HG03095 (cell line): ENCODE measurements around the gene INF2.
"Not testable (repeated sequence)": the region's sequence is repeated elsewhere in the genome, so short reads cannot be mapped to it uniquely, and the experiment has no call there.

Experiments
- ATAC-seq: cut with Tn5 transposase; IDR thresholded peaks from one replicate; pipeline ENCODE4 v1.9.1; 2021; ENCODE audit warnings: moderate library complexity; ENCODE audit not compliant: unreplicated experiment

The INF2 gene

GRCh38 chr14:104689109-104689880, at the start of gene INF2:
INF2 (plus strand) TSS chr14:104689618; CDS start chr14:104701366, 11,748 bp downstream.
- ATAC-seq = no peak

DNA sequence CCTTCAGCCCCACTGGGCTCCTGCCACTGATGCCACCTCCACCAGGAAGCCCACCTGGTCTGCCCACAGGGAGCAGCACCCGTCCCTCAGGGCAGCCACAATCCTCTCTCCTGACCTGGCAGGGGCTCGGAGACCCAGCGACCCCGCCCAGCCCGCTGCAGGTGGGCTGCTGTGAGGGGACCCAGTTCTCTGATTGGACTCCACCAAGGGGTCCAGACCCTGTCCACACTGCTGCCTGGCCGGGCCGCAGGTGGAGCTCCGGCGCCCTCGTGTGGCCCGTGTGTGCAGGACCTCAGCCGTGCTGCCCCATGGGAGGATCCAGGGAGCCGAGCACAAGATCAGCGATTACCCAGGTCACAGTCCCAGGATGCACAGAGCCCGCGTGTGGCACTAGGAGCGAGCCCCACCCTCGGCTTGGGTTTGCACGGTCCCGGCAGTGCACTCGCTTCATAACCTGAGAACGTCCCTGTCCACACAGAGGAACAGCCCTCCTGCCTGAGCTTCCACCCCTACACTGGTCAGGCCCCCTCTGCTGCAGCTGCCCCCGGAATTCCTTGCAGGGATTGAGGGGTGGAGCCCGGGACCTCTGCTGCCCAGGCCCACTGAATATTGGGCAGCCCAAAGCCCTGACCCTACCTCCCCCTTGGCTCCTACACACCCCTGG, 49.4 kb upstream of the INF2 start:
- no peak for ATAC-seq

DNA sequence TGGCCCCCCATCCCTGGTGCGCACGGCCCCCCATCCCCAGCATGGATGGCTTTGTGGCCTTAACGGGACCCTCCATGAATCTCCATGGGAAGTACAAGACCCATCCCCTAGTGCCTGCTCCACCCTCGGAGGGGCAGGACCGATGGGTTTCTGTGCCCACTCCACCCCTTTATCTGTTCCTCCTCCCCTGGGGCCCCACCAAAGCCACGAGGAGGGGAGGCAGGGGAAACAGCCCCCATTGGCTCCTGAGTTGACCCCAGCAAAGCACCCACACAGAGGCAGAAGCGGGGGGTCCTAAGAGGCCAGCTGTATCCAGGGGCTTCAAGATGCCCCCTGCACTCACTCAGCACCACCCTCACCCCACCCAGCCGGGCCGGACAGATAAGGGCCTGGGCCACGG, 48.7 kb upstream of the INF2 start:
- no peak for ATAC-seq

DNA sequence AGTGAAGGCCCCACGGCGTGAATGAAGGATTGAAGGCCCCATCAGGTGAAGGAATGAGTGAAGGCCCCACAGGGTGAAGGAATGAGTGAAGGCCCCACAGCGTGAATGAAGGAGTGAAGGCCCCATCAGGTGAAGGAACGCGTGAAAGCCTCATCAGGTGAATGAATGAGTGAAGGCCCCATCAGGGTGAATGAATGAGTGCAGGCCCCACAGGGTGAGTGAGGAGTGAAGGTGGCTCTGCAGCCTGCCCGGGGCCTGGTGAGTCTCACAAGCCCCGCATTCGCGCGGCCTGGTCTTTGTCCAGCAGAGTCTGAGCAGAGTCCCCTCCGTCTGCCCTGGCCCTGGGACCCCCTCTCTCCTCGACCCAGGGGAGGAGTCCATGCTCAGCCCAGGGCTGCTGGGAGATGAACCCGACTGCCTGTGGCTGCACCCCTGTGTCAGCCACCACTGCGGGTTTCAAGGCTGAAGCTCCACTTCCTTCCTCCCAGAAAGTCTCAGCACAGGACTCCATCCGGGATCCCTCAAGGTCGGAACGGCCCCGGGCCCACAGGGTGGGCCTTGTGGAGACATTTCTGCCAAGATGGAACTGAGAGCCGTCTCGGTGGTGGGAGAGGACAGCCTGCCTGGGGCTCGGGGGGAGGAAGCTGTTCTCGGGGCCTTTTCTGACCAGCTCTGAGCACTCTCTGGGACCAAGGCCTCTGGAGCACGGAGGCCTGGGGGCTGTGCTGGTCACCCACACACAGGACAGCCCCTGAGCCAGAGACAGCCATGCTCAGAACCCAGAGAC, 47.5 kb upstream of the INF2 start:
- no peak for ATAC-seq

- no peak for ATAC-seq
These were observed 46.9 kb upstream of the INF2 start for GRCh38 chr14:104642540-104642868.

DNA sequence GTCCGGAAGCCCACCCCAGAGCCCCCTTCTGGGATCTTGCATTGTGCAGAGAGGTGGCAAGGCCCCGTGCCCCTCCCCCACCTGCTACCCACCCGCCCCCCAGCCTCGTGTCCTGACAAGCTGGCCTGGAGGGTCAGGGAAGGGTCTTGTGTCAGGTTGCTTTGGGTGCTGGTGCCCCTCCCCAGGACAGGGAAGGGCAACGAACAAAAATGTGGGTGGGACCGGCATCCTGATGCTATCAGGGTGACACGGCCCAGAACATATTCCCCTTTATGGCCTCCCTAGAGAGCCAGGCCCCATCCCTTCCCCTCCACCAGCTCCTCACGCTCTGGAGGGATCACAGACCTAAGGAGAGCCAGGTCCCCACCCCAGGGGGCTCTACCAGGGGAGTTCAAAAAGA, 46.1 kb upstream of the INF2 start:
- no peak for ATAC-seq

GRCh38 chr14:104644091-104644635, 45.3 kb upstream of the INF2 start:
- ATAC-seq = no peak

DNA sequence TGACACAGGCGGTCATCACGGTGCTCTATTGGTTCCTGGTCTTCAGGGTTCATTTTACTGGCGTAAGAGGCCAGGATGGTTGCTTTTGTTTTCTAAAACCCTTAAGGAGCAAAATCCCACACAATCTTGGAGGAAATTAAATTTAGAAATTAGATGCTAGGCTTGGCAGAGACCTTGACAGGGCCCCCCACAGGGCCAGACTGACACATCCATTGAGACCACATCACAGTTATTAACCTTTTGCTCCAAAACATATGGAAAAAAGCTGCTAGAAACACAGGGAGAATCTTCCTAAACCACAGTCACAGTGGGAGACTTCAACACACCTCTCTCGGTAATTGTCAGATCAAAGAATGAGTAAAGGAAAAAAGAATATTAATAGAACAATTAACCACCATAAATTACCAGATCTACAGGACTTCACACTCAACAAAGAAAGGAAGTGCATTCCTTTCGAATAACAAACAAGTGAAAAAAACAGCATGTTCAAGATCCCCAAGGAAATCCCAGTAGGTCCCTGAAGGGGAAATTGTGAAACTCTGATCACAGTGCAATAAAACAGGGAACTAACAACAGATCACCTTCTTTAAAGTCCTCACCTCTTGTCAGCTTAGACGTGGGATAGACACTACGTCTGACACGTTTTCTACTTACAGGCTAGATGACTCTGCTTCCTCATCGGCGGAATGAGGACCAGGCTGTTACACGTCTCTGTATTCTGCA, 44.6 kb upstream of the INF2 start:
- ATAC-seq = no peak

- no peak for ATAC-seq
These were observed 41.9 kb upstream of the INF2 start for GRCh38 chr14:104647467-104648043.

- ATAC-seq = peak; percentile 59
These were observed 39.1 kb upstream of the INF2 start for GRCh38 chr14:104650057-104650980.

GRCh38 chr14:104650981-104651875, 38.2 kb upstream of the INF2 start:
- no peak for ATAC-seq

DNA sequence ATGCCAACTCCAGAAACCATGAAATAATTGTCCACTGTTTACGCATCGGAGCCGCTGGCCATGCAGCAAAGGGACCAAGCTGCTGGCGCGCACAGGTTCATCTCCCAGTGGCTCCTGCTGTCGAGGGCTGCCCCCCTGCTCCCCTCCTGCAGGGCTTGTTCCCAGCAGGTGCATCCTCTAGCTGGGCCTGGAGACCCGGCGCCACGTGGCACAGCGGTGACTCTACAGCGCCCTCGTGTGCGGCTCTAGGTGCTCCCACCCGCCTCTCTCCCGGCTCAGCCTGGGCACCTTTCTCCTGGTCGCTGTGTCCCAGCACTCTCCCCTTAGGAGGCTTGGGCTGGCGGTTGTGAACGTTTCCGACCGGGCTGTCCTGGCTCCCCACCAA, 37.5 kb upstream of the INF2 start:
- ATAC-seq = no peak

GRCh38 chr14:104652386-104652785, 37.0 kb upstream of the INF2 start:
- no peak for ATAC-seq

DNA sequence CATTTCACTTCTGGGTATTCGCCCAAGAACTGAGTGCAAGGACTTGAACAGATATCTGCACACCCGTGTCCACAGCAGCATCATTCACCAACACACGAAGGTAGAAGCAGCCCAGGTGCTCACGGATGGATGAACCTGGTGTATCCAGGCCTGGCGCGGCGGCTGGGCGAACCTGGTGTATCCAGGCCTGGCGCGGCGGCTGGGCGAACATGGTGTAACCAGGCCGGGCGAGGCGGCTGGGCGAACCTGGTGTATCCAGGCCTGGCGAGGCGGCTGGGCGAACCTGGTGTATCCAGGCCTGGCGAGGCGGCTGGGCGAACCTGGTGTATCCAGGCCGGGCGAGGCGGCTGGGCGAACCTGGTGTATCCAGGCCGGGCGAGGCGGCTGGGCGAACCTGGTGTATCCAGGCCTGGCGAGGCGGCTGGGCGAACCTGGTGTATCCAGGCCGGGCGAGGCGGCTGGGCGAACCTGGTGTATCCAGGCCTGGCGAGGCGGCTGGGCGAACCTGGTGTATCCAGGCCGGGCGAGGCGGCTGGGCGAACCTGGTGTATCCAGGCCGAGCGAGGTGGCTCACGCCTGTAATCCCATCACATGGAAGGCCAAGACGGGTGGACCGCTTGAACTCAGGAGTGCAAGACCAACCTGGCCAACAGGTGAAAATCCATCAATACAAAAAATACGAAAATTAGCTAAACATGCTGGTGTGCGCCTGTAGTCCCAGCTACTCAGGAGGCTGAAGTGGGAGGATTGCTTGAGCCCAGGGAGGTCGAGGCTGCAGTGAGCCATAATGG, 36.1 kb upstream of the INF2 start:
- not testable (repeated sequence) for ATAC-seq

- no peak for ATAC-seq
These were observed 35.3 kb upstream of the INF2 start for GRCh38 chr14:104654119-104654518.

DNA sequence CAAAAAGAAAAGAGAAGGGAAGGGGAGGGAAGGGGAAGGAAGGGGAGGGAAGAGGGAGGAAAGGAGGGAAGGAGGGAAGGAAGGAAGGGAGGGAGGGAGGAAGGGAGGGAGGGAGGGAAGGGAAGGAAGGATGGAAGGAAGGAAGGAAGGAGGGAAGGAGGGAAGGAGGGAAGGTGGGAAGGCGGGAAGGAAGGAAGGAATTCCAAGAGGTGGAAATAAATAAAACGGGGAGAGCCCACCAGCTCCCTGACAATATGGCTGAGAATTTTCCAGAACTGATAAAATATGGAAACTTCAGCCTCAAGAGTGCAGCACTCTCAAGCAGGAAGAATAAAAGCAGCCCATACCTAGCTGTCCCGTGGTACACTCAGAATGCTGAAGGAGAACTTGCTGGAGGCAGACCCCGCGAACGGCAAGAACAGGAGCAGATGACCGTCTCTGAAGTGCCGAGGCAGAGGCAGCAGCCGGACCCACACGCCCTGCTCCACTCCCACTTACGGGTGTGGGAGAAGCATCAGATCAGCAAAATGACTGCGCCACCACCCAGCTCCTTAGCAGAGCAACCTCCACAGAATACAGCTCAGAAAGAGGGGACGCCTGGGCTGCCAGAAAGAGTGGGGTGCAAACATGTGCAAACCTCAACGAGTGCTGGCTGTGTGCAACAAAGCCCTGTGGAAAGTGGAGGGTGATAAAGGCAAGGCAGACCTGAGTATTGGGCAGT, 34.1 kb upstream of the INF2 start:
- ATAC-seq = no peak
